Measurements from ENCODE around the gene RECQL. TPM values are rescaled to one million over a fixed set of nuclear protein-coding genes. Genes with fewer than 3 reads are reported as not detected.

RECQL gene
- total RNA-seq, 2 experiments from 2014 or later = 112 to 114 TPM

Other genes with a start within 250 kb of the RECQL start
- not detected for gene SLCO1A2, start 166.7 kb downstream of the RECQL start, total RNA-seq
- not detected for gene IAPP, start 128.7 kb downstream of the RECQL start, total RNA-seq
- 10 to 100 TPM; 31.2 to 31.4 TPM for gene PYROXD1, start 64.0 kb downstream of the RECQL start, total RNA-seq
- gene GOLT1B, start 154 bp upstream of the RECQL start, total RNA-seq = 10 to 100 TPM; 43.6 to 45.2 TPM
- under 1 TPM; 0.36 to 0.94 TPM for gene SPX, start 24.7 kb upstream of the RECQL start, total RNA-seq
- not detected for gene GYS2, start 103.2 kb upstream of the RECQL start, total RNA-seq
- 1,000 to 10,000 TPM; 1,684 to 1,884 TPM for gene LDHB, start 156.2 kb upstream of the RECQL start, total RNA-seq

Data from activated CD4-positive, alpha-beta memory T cell treated with anti-CD3 and anti-CD28 coated beads for 36 hours (primary cell).